Lower lobe of right lung (tissue), 2 donors: ENCODE measurements around the gene SPATA25. TPM values are rescaled to one million over a fixed set of nuclear protein-coding genes. Genes with fewer than 3 reads are reported as not detected.

ENCODE experiments used
- ATAC-seq, 2 donors: fragments of 200-7000 bp; cut with Tn5 transposase; one replicate each; pipeline ENCODE4 v1.9.1; 2020 to 2022; ENCODE audit warnings: mild to moderate bottlenecking in 2 of 2, moderate library complexity in 2 of 2
- DNase-seq: peaks from one replicate; pipeline ENCODE4 v3.0.0-alpha.2; 2020
- H3K27ac ChIP-seq: fragments of 200-600 bp; one replicate; pipeline ENCODE4 v1.8.0; 2022
- H3K27me3 ChIP-seq: fragments of 200-600 bp; one replicate; pipeline ENCODE4 v1.8.0; 2022; ENCODE audit warnings: low read depth
- H3K36me3 ChIP-seq: fragments of 200-600 bp; one replicate; pipeline ENCODE4 v1.8.0; 2022; ENCODE audit warnings: mild to moderate bottlenecking
- H3K4me1 ChIP-seq: fragments of 200-600 bp; one replicate; pipeline ENCODE4 v1.8.0; 2022
- H3K4me3 ChIP-seq: fragments of 200-600 bp; one replicate; pipeline ENCODE4 v1.8.0; 2022; ENCODE audit warnings: mild to moderate bottlenecking
- H3K9me3 ChIP-seq: fragments of 200-600 bp; one replicate; pipeline ENCODE4 v1.8.0; 2022
- intact Hi-C: fragments of 100-400 bp; cut with DNase I; formaldehyde crosslinking; loops from one replicate; pipeline ENCODE4 v1.11.0; 2022
- total RNA-seq: library from RNA; stranded (reverse); fragmentation: NEBNext Ultra II Directional; extraction: Animal tissue kit (Norgen Biotek cat#: 25700); gene quantifications from one replicate; pipeline ENCODE4 v1.2.1, GENCODE V29; 2021
- TF ChIP-seq, protein P1 (sequence below): fragments of 200-600 bp; IDR thresholded peaks from one replicate; pipeline ENCODE4 v1.8.0; 2022; ENCODE audit warnings: antibody characterized with exemption, mild to moderate bottlenecking
- donor health status: DM: no; HTN: yes; CAD: no; lungs with severe emphysema.

The SPATA25 gene
- total RNA-seq, 1 donor from 2014 or later = 1.1 TPM

DNA sequence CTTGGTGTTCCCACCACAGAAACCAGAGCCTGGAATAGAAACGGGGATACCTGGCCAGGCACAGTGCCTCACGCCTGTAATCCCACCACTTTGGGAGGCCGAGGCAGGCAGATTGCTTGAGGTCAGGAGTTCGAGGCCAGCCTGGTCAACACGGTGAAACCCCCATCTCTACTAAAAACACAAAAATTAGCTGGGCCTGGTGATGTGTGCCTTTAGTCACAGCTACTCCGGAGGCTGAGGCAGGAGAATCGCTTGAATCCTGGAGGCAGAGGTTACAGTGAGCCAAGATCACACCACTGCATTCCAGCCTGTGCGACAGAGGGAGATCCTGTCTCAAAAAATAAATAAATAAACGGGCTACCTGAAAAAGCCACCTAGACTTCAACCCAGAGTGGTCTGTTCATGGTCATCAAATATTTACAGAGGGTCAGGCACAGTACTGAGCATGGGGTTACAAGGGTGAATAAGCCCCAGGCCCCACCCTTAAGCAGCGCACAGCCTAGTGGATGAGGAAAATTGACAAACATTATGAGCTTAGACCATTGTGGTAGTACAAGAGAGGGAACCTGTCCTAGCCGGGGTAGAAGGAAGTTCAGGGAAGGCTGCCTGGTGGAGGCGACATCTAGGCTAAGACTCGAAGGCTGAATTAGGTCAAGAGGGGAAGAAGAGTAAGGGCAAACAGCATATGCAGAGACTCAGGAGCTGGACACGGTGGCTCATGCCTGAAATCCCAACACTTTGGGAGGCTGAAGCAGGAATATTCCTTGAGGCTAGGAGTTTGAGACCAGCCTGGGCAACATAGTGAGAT is 39.9 kb upstream of the SPATA25 start:
- Histone ChIP-seq H3K4me3 (no peak overlapping the region), H3K27ac (no peak overlapping the region), H3K36me3 (no peaks in the 10 kb centered on the region), H3K9me3 (no peaks in the 10 kb centered on the region), H3K4me1 (peaks cover 27% of the 10 kb centered on the region), H3K27me3 (no peaks in the 10 kb centered on the region)
- intact Hi-C loops = no loop called here
- DNase-seq = no peak
- ATAC-seq = no peak
- TF ChIP-seq, protein P1, sequence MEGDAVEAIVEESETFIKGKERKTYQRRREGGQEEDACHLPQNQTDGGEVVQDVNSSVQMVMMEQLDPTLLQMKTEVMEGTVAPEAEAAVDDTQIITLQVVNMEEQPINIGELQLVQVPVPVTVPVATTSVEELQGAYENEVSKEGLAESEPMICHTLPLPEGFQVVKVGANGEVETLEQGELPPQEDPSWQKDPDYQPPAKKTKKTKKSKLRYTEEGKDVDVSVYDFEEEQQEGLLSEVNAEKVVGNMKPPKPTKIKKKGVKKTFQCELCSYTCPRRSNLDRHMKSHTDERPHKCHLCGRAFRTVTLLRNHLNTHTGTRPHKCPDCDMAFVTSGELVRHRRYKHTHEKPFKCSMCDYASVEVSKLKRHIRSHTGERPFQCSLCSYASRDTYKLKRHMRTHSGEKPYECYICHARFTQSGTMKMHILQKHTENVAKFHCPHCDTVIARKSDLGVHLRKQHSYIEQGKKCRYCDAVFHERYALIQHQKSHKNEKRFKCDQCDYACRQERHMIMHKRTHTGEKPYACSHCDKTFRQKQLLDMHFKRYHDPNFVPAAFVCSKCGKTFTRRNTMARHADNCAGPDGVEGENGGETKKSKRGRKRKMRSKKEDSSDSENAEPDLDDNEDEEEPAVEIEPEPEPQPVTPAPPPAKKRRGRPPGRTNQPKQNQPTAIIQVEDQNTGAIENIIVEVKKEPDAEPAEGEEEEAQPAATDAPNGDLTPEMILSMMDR = no peak

GRCh38 chr20:45926731-45927070 is 39.3 kb upstream of the SPATA25 start:
- H3K27ac ChIP-seq = no peak overlapping the region
- H3K27me3 ChIP-seq = no peaks in the 10 kb centered on the region
- no peaks in the 10 kb centered on the region for H3K36me3 ChIP-seq
- intact Hi-C loops = no loop called here
- peaks cover 32% of the 10 kb centered on the region for H3K4me1 ChIP-seq
- TF ChIP-seq, protein P1 = no peak
- DNase-seq = no peak
- H3K9me3 ChIP-seq = no peaks in the 10 kb centered on the region
- ATAC-seq = no peak
- H3K4me3 ChIP-seq = no peak overlapping the region

DNA sequence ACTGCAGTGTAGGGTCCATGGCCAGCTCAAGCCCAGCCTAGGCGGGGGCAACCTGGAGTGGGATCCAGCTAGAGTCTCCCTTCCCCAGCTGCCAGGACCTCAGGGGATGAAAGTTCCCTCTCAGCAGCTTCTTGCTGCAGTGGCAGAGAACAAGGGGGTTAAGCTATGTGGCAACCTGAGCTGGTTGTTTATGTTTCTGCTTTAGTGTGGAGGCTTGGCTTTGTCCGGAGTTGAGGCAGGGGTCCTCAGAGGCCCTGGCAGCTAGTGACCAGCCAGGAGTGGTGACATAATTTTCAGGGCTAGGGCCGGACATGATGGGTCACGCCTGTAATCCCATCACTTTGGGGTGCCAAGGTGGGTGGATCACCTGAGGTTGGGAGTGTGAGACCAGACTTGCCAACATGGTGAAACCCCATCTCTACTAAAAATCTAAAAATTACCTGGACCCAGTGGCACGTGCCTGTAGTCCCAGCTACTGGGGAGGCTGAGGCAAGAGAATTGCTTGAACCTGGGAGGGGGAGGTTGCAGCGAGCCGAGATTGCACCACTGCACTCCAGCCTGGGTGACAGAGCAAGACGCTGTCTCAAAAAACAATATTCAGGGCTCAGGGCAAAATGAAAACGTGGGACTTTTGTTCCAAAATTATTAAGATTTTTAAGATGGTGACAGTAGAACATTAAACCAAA is 38.5 kb upstream of the SPATA25 start:
- H3K36me3 ChIP-seq = no peaks in the 10 kb centered on the region
- no peak for DNase-seq
- no peak overlapping the region for H3K27ac ChIP-seq
- no peaks in the 10 kb centered on the region for H3K27me3 ChIP-seq
- TF ChIP-seq, protein P1 = no peak
- no peaks in the 10 kb centered on the region for H3K9me3 ChIP-seq
- H3K4me1 ChIP-seq = peaks cover 34% of the 10 kb centered on the region
- H3K4me3 ChIP-seq = no peak overlapping the region
- intact Hi-C loops = no loop called here
- no peak for ATAC-seq

DNA sequence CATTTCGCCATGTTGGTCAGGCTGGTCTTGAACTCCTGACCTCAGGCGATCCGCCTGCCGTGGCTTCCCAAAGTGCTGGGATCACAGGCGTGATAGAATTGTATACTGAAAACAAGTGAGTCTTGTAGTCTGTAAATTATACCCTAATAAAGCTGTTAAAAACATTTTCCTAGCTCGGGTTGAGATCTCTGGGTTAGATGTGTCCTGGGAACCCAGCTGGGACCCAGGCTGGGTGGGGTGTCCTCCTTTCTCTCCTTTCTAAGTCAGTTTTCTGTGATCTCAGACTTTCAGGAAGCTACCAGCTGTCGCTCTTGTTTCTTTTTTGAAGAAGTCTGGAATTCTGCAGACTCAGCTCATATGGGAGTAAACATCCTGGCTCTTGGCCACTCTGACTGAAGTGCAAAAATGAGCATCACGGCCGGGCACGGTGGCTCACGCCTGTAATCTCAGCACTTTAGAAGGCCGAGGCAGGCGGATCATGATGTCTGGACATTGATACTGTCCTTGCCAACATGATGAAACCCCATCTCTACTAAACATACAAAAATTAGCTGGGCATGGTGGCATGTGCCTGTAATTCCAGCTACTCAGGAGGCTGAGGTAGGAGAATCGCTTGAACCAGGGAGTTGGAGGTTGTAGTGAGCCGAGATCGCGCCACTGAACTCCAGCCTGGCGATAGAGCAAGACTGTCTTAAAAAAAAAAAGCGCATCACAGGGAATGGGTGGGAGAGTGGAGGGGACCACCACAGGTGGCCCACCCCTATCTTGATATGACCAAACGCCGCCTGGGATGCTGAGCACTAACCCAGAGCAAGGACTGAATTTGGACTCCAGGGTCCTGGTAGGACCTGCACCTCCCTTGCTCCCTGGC is 37.2 kb upstream of the SPATA25 start:
- TF ChIP-seq, protein P1 = no peak
- Histone ChIP-seq H3K27ac (peak overlapping the region; percentile 71), H3K4me3 (peak overlapping the region; percentile 7), H3K4me1 (peaks cover 47% of the 10 kb centered on the region), H3K36me3 (no peaks in the 10 kb centered on the region), H3K9me3 (no peaks in the 10 kb centered on the region), H3K27me3 (no peaks in the 10 kb centered on the region)
- DNase-seq (no peak), ATAC-seq (peak; percentile 48 to 63)
- intact Hi-C loops = no loop called here

DNA sequence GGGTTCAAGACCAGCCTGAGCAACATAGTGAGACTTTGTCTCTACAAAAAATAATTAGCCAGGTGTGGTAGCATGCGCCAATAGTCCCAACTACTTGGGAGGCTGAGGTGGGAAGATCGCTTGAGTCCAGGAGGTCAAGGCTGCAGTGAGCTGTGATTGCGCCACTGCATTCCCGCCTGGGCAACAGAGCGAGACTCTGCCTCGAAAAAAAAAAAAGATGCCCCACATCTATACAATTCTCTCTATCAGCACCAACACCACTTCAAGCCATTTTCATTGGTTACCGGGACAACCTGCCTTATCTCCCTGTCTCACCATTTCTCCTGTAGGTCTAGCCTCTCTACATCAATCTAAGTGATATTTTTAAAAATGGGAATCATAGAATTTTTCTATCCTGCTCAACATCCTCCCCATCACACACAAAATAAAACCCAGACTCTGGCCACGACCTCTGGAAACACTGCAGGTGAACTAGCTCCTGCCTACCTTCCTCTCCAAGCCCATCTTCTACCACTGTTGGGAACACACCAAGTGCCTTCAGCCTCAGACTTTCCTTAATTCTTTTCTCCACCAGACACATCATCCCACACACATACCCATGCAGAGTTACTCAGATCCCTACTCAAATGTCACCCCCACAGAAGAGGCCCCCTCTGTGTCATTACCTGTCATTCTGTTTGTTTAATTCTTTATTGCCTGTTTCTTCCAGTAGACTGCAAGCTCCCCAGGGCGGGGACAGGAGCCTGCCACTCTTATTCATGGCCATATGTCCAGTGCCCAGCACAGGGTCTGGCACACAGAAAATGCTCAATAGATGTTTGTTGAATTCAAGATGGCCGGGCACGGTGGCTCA is 34.1 kb upstream of the SPATA25 start:
- H3K36me3 ChIP-seq = no peaks in the 10 kb centered on the region
- H3K4me1 ChIP-seq = peaks cover 69% of the 10 kb centered on the region
- no peaks in the 10 kb centered on the region for H3K27me3 ChIP-seq
- TF ChIP-seq, protein P1 = no peak
- H3K27ac ChIP-seq = no peak overlapping the region
- ATAC-seq (no peak), DNase-seq (no peak)
- no peak overlapping the region for H3K4me3 ChIP-seq
- H3K9me3 ChIP-seq = no peaks in the 10 kb centered on the region
- intact Hi-C loops = no loop called here
